Activated B cell treated with CpG ODN at 0.5 μM for 24 hours (primary cell): Measurements from ENCODE around the gene ASTN2. TPM values are rescaled to one million over a fixed set of nuclear protein-coding genes. Genes with fewer than 3 reads are reported as not detected.

ENCODE experiments used
- ATAC-seq: fragments of 200-7000 bp; cut with Tn5 transposase; one replicate; pipeline ENCODE4 v1.10.0; 2021; ENCODE audit warnings: low read depth, mild to moderate bottlenecking, moderate library complexity
- CTCF ChIA-PET: fragments of 350-600 bp; sonication (Branson Sonifier 250); formaldehyde crosslinking; loops from one replicate; lab custom pipeline; 2021; ENCODE audit warnings: antibody characterized with exemption; lab: Charles Lee
- POLR2A ChIA-PET: fragments of 350-600 bp; sonication (Branson Sonifier 250); formaldehyde crosslinking; loops from one replicate; lab custom pipeline; 2021; ENCODE audit warnings: antibody characterized with exemption; lab: Charles Lee
- DNase-seq: peaks from one replicate; pipeline ENCODE4 v3.0.0; 2022
- H3K27ac Mint-ChIP-seq: one replicate; pipeline ENCODE4 v1.8.0; 2020; ENCODE audit warnings: mixed read lengths
- H3K27me3 Mint-ChIP-seq: one replicate; pipeline ENCODE4 v1.8.0; 2021; ENCODE audit warnings: mixed read lengths
- H3K36me3 Mint-ChIP-seq: one replicate; pipeline ENCODE4 v1.8.0; 2021; ENCODE audit warnings: low read depth, mixed read lengths
- H3K4me1 Mint-ChIP-seq: one replicate; pipeline ENCODE4 v1.8.0; 2021; ENCODE audit warnings: mixed read lengths
- H3K4me3 Mint-ChIP-seq: one replicate; pipeline ENCODE4 v1.8.0; 2020; ENCODE audit warnings: mild to moderate bottlenecking, mixed read lengths
- H3K9me3 Mint-ChIP-seq: one replicate; pipeline ENCODE4 v1.8.0; 2020; ENCODE audit warnings: mixed read lengths
- CTCF ChIP-seq: fragments of 200-600 bp; IDR thresholded peaks from one replicate; pipeline ENCODE4 v1.8.0; 2022; ENCODE audit warnings: antibody characterized with exemption, mild to moderate bottlenecking
- intact Hi-C: fragments of 100-400 bp; cut with micrococcal nuclease; formaldehyde crosslinking; loops from one replicate; pipeline ENCODE4 v1.15.1; 2024
- total RNA-seq: library from RNA; stranded (reverse); gene quantifications from 2 replicates; pipeline ENCODE4 v1.2.3, GENCODE V29; 2022

ASTN2 gene
- total RNA-seq, 1 donor from 2014 or later, result 2.3 TPM

- CTCF ChIA-PET, result no interaction called here
- no peak for ATAC-seq
- DNase-seq, result no peak
- Mint-ChIP-seq H3K4me1 (no peaks in the 10 kb centered on the region), H3K27ac (no peak overlapping the region), H3K4me3 (no peak overlapping the region), H3K9me3 (no peaks in the 10 kb centered on the region), H3K36me3 (no peaks in the 10 kb centered on the region), H3K27me3 (no peaks in the 10 kb centered on the region)
- no peak for TF ChIP-seq CTCF
- POLR2A ChIA-PET, result no interaction called here
- intact Hi-C loops, result no loop called here
Measured at GRCh38 chr9:116792271-116792670, 622.6 kb downstream of the ASTN2 start.

- no peak for TF ChIP-seq CTCF
- ATAC-seq (no peak), DNase-seq (no peak)
- POLR2A ChIA-PET, result no interaction called here
- H3K27ac Mint-ChIP-seq, result no peak overlapping the region
- no peaks in the 10 kb centered on the region for H3K9me3 Mint-ChIP-seq
- no peaks in the 10 kb centered on the region for H3K27me3 Mint-ChIP-seq
- intact Hi-C loops, result no loop called here
- H3K4me1 Mint-ChIP-seq, result no peaks in the 10 kb centered on the region
- H3K4me3 Mint-ChIP-seq, result no peak overlapping the region
- CTCF ChIA-PET, result no interaction called here
- H3K36me3 Mint-ChIP-seq, result no peaks in the 10 kb centered on the region
Measured at GRCh38 chr9:116791326-116791725, 623.5 kb downstream of the ASTN2 start.

- POLR2A ChIA-PET, result no interaction called here
- intact Hi-C loops, result no loop called here
- no peak for ATAC-seq
- no peak overlapping the region for H3K27ac Mint-ChIP-seq
- no peaks in the 10 kb centered on the region for H3K36me3 Mint-ChIP-seq
- no peak for DNase-seq
- H3K9me3 Mint-ChIP-seq, result no peaks in the 10 kb centered on the region
- CTCF ChIA-PET, result no interaction called here
- no peak for TF ChIP-seq CTCF
- H3K4me3 Mint-ChIP-seq, result no peak overlapping the region
- H3K27me3 Mint-ChIP-seq, result no peaks in the 10 kb centered on the region
- no peaks in the 10 kb centered on the region for H3K4me1 Mint-ChIP-seq
Measured at GRCh38 chr9:116789081-116789480, 625.8 kb downstream of the ASTN2 start.

GRCh38 chr9:116786737-116787136, 628.1 kb downstream of the ASTN2 start:
- Mint-ChIP-seq H3K36me3 (no peaks in the 10 kb centered on the region), H3K9me3 (no peaks in the 10 kb centered on the region), H3K27me3 (no peaks in the 10 kb centered on the region), H3K4me3 (no peak overlapping the region), H3K27ac (no peak overlapping the region), H3K4me1 (no peaks in the 10 kb centered on the region)
- DNase-seq (no peak), ATAC-seq (no peak)
- intact Hi-C loops, result no loop called here
- TF ChIP-seq CTCF, result no peak
- ChIA-PET POLR2A (no interaction called here), CTCF (no interaction called here)

- TF ChIP-seq CTCF, result no peak
- CTCF ChIA-PET, result no interaction called here
- no peak overlapping the region for H3K27ac Mint-ChIP-seq
Measured at GRCh38 chr9:116777116-116777515, 637.7 kb downstream of the ASTN2 start.

More at GRCh38 chr9:116777116-116777515, 637.7 kb downstream of the ASTN2 start:
- no peak for DNase-seq
- Mint-ChIP-seq H3K36me3 (no peaks in the 10 kb centered on the region), H3K27me3 (peaks cover 5% of the 10 kb centered on the region), H3K4me1 (no peaks in the 10 kb centered on the region), H3K4me3 (no peak overlapping the region), H3K9me3 (peaks cover 10% of the 10 kb centered on the region)
- ATAC-seq, result no peak
- POLR2A ChIA-PET, result no interaction called here
- intact Hi-C loops, result no loop called here
